Peyer's patch (tissue), 4 donors: ENCODE data around the gene SYTL2. TPM values are rescaled to one million over a fixed set of nuclear protein-coding genes. Genes with fewer than 3 reads are reported as not detected.
A peak's percentile ranks its signal among the peaks of the same experiment; 100 is the strongest.

Experiments used
- DNase-seq, 3 donors: peaks; one replicate each; pipeline ENCODE4 v3.0.0-alpha.2; 2017 to 2019
- H3K27ac ChIP-seq, 4 donors: fragments of 200-600 bp; sonication (generic); one replicate each; pipeline ENCODE4 v1.5.1; 2016 to 2019
- H3K27me3 ChIP-seq, 2 donors: fragments of 200-600 bp; sonication (generic); one replicate each; pipeline ENCODE4 v1.5.1; 2019
- H3K36me3 ChIP-seq, 3 donors: fragments of 200-600 bp; sonication (generic); one replicate each; pipeline ENCODE4 v1.5.1; 2016 to 2019
- H3K4me1 ChIP-seq, 4 donors: fragments of 200-600 bp; sonication (generic); one replicate each; pipeline ENCODE4 v1.5.1; 2016 to 2019
- H3K4me3 ChIP-seq, 4 donors: fragments of 200-600 bp; sonication (generic); 1 replicate in 3 of 4; 2 replicates in 1 of 4; pipeline ENCODE4 v1.5.1; 2016 to 2019; ENCODE audit warnings: mild to moderate bottlenecking in 1 of 4
- H3K9me3 ChIP-seq, 4 donors: fragments of 200-600 bp; sonication (generic); one replicate each; pipeline ENCODE4 v1.5.1; 2016 to 2019; ENCODE audit warnings: mild to moderate bottlenecking in 1 of 4
- CTCF ChIP-seq, 6 experiments: fragments of 450-650 bp in 4 of 6; fragments of 200-600 bp in 2 of 6; sonication (generic) in 1 of 6; IDR thresholded peaks; one replicate each; pipeline ENCODE4 v1.5.1; 2017 to 2019; ENCODE audit warnings: antibody characterized with exemption in 6 of 6, mild to moderate bottlenecking in 3 of 6, moderate library complexity in 1 of 6
- POLR2A ChIP-seq, 2 donors: fragments of 450-650 bp; IDR thresholded peaks; one replicate each; pipeline ENCODE4 v1.5.1; 2017; ENCODE audit warnings: antibody characterized with exemption in 2 of 2, mild to moderate bottlenecking in 2 of 2, moderate library complexity in 2 of 2
- total RNA-seq, 4 donors: library from RNA; depleted of rRNA; stranded (reverse); fragments of >200 nt; gene quantifications; one replicate each; pipeline ENCODE4 v1.1.0, GENCODE V29; 2016

SYTL2 gene
- total RNA-seq, 4 donors from 2014 or later, result 96.6 to 211 (median 125) TPM

GRCh38 chr11:85652786-85653447, 158.0 kb downstream of the SYTL2 start:
- DNase-seq, result no peak
- Histone ChIP-seq H3K9me3 (no peaks in the 10 kb centered on the region), H3K27ac (no peak overlapping the region), H3K36me3 (peaks cover 0 to 33% (median 0%) of the 10 kb centered on the region in 3 donors), H3K4me1 (peaks cover 0 to 16% (median 2%) of the 10 kb centered on the region in 4 donors), H3K27me3 (no peaks in the 10 kb centered on the region), H3K4me3 (no peak overlapping the region)
- no peak for TF ChIP-seq CTCF (IDR thresholded peaks at IDR 0.05)
- no peak for TF ChIP-seq POLR2A (IDR thresholded peaks at IDR 0.05)

- Histone ChIP-seq H3K27me3 (no peaks in the 10 kb centered on the region), H3K4me3 (no peak overlapping the region), H3K9me3 (no peaks in the 10 kb centered on the region), H3K4me1 (peaks cover 0 to 28% (median 2%) of the 10 kb centered on the region in 4 donors), H3K27ac (no peak overlapping the region), H3K36me3 (peaks cover 0 to 17% (median 0%) of the 10 kb centered on the region in 3 donors)
- TF ChIP-seq POLR2A (IDR thresholded peaks at IDR 0.05) (no peak), CTCF (IDR thresholded peaks at IDR 0.05) (no peak)
- DNase-seq, result no peak
Measured at GRCh38 chr11:85651118-85651517, 159.8 kb downstream of the SYTL2 start.

GRCh38 chr11:85647604-85648299, 163.2 kb downstream of the SYTL2 start, which contains the start of gene TMEM126A:
Gene TMEM126A, plus strand, starts transcription at chr11:85647967. Its CDS starts 2,289 bp downstream, at chr11:85650256.
- H3K36me3 ChIP-seq, result peaks cover 0 to 5% (median 0%) of the 10 kb centered on the region in 3 donors
- peaks cover 0 to 28% (median 2%) of the 10 kb centered on the region in 4 donors for H3K4me1 ChIP-seq
- no peaks in the 10 kb centered on the region for H3K27me3 ChIP-seq
- DNase-seq, result peak; percentile 87 to 96 (median 95)
- peak within 1 kb of the TSS; percentile 62 to 79 (median 68) for H3K4me3 ChIP-seq
- no peaks in the 10 kb centered on the region for H3K9me3 ChIP-seq
- peak within 1 kb of the TSS; percentile 76 to 88 (median 80) for H3K27ac ChIP-seq
- TF ChIP-seq POLR2A (IDR thresholded peaks at IDR 0.05) (peak; percentile 65 to 84), CTCF (IDR thresholded peaks at IDR 0.05) (no peak)

GRCh38 chr11:85647078-85647477, 163.9 kb downstream of the SYTL2 start:
- Histone ChIP-seq H3K9me3 (no peaks in the 10 kb centered on the region), H3K27me3 (no peaks in the 10 kb centered on the region), H3K4me3 (peak overlapping the region; percentile 62 to 79 (median 68)), H3K4me1 (peaks cover 0 to 28% (median 2%) of the 10 kb centered on the region in 4 donors), H3K36me3 (peaks cover 0 to 5% (median 0%) of the 10 kb centered on the region in 3 donors), H3K27ac (peak overlapping the region; percentile 76 to 88 (median 80))
- no peak for TF ChIP-seq CTCF (IDR thresholded peaks at IDR 0.05)
- DNase-seq, result peak in 1 of 3 donors; percentile 61

Other genes with a start within 250 kb of the SYTL2 start
- 1 to 10 TPM in 3 of 4 donors, under 1 TPM in 1; 0.18 to 8.3 (median 2.5) TPM for gene DLG2, start 183.8 kb downstream of the SYTL2 start, total RNA-seq
- gene TMEM126B, start 182.5 kb downstream of the SYTL2 start, total RNA-seq, result 10 to 100 TPM; 26.9 to 52.8 (median 39.9) TPM
- 10 to 100 TPM in 3 of 4 donors, not detected in 1; 10.3 to 21.7 (median 13.8) TPM for gene TMEM126A, start 163.2 kb downstream of the SYTL2 start, total RNA-seq
- gene CREBZF, start 146.0 kb downstream of the SYTL2 start, total RNA-seq, result 100 to 1,000 TPM in 1 of 4 donors, 10 to 100 TPM in 3; 63.2 to 162 (median 90.5) TPM
- gene CCDC89, start 124.9 kb downstream of the SYTL2 start, total RNA-seq, result 10 to 100 TPM in 1 of 4 donors, 1 to 10 TPM in 3; 2.5 to 14.0 (median 7.7) TPM
- not detected for gene CCDC83, start 44.2 kb upstream of the SYTL2 start, total RNA-seq